HG03469 (cell line): ENCODE data around the gene FAM83E.

Experiments
- ATAC-seq: cut with Tn5 transposase; IDR thresholded peaks from one replicate; pipeline ENCODE4 v1.9.1; 2021; ENCODE audit warnings: mild to moderate bottlenecking, moderate library complexity, moderate number of reproducible peaks; ENCODE audit not compliant: unreplicated experiment

FAM83E gene

GRCh38 chr19:48629297-48629598 lies 14.4 kb upstream of the FAM83E start:
- no peak for ATAC-seq

GRCh38 chr19:48628486-48629296 lies 13.8 kb upstream of the FAM83E start:
- no peak for ATAC-seq

- ATAC-seq: no peak
Measured at GRCh38 chr19:48627865-48628314, 13.0 kb upstream of the FAM83E start.

DNA sequence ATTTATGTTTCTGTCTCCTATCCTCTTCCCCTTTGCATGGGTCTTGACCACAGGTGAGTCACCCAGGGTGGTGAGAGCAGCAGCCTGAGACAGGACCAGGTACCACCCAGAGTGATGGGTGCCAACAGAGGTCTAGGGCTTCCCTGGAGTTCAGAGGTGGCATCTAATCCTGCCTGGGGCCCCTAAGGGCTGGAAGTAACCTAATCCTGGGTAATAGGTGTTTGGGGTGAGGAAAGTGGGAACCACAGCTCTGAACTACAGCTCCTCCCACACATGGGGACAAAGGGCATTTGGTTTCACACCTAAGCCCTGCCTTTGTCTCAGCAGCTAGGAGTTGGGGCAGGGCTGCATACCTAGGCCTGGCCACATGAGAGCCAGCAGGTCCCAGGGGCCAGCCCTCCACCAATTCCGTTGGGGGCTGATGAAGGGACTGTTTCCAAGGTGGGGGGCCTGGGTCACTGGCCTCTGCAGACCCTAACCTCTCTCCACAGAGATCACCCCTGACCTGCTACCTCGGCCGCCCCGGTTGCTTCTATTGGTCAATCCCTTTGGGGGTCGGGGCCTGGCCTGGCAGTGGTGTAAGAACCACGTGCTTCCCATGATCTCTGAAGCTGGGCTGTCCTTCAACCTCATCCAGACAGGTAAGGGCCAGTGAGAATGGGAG lies 12.5 kb upstream of the FAM83E start:
- no peak for ATAC-seq

GRCh38 chr19:48625891-48626327 lies 11.0 kb upstream of the FAM83E start:
- no peak for ATAC-seq

DNA sequence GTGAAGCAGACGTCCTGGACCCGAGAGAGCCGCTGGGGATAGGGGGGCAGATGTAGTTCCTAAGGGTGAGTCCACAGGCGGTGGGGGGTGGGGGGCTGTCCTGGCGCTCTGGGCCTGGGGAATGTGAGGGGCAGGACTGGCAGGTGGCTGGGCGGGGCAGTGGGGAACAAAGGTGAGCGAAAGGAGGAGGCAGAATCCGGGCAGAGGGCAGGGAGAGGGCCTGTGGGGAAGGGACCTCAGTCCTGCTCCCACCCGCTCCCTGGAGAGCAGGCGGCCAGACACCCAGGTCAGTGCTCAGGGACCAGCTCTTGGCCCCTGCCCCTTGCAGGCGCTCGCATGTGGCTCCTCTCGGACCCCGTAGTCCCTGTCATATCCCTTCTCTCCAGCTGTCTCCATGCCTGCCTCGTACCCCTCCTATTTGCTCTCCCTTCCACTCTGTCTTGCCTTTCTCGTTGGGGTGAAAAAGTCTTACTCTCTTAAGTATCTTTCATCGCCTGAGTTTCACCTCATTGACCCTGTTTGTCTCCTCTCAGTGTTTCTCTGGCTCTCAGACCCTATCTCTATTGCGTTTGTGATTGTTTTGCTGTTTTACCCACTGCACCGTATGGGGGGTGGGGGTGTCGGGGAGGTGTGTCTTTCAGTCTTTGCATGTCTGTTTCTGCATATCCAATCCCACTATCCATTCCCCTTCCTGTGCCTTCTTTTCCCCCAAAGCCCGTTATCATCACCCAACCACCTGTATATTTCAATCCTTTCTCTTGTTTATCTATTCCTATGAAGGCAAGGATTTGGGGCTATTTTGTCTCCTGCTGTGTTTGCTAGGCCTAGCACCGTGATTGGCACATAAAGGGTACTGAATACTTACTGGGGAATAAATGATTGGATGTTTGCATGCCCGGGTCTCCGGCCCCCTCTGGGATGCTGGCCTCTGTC lies 10.2 kb upstream of the FAM83E start:
- ATAC-seq: no peak

DNA sequence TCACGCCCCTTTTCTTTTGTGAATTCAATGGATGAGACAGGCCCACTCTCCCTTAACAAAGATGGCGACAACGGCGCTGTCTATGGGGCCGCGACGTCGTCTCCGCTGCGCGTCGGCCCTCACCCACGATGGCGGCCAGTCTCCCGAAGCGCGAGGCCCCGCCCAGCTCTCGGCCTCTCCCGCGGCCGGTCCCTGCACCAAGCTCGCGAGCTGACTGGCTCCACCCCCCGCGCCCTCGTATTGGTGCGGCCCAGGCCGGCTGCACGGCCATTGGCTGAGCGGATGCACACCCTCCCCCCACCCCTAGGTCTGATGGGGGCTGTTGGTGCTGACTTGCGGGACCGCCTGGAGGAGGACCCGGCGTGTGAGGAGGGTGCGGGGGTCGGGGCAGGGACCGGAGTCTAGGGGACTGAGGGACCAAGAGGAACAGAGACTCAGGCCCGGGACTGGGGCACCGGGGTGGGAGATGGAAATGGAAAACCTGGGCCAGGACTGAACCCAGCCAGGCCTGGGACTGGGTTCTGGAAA lies 9.3 kb upstream of the FAM83E start:
- ATAC-seq: peak; percentile 32

DNA sequence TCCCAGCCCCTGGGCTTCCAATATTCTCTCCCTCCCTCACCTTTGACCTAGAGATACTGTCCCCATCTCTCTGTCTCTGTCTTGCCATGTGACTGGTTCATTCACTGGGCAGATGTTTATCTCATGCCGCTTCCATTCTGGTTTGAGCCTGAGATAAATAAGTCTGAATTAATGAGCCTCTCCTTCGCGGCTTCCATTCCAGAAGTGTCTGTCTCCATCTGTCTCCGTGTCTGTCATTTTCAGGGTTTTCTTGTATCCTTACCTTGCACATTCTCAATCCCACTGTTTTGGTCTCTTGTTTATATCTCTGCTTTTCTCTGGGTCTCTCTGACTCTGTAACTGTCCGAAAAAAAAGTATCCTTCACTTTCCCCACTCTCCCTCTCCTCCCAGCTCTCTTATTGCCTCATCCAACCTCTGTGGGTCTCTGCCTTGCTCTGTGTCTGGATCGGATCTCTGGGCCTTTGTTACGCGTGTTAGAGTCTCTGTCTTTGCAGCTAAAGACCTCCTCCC lies 8.7 kb upstream of the FAM83E start:
- no peak for ATAC-seq

DNA sequence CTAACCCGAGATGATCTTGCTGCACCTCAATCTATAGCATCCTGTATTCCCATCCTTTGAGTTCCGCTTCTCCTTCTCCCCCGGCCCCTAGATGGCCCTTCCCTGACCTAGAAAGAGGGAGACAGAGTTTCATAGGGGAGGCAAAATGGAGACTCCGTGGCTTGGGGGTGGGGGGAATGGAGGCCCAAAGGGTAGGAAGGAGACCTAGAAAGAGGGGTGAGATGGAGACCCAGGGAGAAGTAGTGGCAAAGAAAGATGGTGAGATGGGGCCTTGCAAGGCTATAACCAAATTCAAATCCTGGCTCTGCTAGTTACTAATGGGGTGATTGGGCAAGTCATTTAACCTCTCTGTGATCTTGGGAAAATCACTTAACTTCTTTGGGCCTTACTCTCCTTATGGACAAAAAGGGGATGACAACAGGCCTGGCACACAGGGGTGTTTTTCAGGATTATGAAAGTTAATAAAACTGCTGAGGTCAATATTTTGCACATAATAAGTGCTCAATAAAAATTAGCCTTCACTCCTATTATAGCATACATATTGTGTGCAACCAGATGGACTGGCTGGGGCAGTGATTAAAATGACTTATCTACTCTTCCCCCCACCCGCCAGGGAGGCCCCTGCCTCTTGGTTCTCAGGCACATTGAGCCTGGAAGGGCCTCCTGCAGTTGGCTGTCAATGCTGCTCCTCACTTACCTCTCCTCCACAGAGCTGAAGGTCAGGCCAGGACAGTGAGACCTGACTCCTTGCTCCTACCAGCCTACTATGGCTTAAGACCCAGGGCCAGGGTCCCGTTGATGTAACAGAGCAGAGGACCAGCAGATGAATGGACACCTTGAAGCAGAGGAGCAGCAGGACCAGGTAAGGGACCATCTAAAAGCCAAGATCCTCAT lies 5.1 kb upstream of the FAM83E start:
- ATAC-seq: no peak

DNA sequence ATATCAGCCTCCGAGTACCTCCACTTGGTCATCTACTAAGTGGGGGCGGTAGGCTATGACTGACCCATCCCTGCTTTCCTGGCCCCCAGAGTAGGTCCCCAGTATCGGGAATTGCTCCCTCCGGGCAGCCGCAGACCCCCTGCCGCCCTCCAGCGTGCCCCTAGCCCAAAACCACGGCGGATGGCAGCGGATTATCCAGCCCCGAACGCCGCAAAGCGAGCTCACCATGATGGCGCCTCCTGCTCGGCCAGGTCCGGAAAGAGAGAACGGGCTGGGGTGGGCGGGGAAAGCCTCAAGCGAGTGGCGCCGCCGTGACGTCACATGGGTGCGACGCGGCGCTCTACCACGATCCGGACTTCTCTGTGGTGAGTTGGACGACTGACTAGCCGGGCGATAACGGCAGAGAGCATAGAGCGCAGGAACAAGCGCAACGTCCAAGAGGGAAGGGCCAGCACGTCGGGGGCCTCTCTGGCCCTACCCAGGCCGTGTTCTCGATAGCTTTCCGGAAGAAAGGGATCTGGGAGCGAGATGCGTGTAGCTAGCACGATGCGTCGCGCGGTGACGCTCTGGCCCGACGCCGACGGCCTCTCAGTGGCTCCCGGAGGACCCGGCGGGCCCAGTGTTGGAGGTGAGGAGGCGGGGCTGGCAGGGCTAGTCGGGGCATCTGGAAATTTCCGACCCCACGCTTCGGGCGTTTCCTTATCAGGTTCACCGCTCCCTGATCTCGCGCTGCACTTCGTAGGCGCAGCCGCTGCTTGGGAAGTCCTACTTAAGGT lies 4.2 kb upstream of the FAM83E start, which contains the start of the genes RPL18 and SPHK2:
Gene RPL18 (minus strand): TSS at position 263 of the 776 bp plus-strand sequence. CDS start 35 bp downstream, at position 228.
Gene SPHK2 (plus strand): TSS at position 591 of the 776 bp plus-strand sequence. CDS start 1,009 bp downstream, outside the sequence.
- ATAC-seq: peak; percentile 64

- no peak for ATAC-seq
Measured at GRCh38 chr19:48618278-48618915, 3.5 kb upstream of the FAM83E start.

DNA sequence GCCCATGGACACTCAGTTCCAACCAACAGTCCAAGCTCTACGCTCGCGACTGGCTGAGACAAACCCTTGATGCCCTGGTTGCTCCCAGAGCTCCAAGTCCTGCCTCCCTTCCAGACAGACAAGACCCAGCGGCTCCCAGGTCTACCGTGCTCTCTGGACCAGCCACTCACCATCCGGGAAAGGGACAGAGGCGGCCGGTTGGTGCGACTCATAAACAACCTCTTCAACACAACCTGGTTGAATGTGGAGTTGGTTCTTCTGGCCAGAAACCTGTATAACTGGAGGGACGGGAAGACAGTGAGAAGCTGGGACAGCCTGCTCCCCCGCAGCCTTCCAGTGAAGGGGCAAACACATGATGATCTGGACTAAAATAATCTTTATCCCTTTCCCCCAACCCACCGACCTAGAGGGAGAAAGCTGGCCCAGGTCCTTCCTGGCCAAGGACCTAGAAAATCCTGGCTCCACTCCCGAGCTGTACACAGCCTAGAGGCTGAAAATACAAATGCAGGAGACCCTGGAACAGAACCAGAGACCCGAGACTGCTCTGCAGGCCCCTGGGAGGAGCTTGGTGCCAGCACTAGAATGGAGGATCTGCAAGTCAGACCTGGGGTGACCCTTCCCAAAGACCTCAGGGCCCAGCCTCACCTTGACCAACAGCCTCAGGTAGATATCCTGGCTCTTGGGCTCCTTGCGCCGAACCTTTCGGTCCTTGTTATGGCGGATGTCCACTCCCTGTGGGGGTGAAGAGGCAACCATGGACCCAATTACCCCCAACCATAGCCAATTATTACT lies 2.5 kb upstream of the FAM83E start:
- ATAC-seq: no peak

GRCh38 chr19:48616491-48617056 lies 1.7 kb upstream of the FAM83E start:
- ATAC-seq: no peak

DNA sequence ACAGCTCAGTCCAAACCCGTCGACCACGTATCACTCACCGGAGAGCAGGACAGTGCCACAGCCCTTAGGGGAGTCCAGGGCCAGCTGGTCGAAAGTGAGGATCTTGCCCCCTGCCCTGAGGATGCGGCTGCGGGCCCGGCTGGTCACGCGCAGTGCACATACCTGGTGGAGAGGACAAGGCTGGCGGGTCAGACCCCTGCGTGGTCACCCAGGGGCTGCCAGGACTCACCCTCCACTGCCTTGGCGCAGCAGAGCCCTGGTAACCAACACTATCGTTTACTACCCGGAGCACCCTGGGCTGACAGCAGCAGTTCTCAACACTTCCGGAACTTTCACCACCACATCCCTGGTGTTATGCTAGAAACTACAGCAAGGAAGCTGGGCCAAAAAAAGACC lies 1.2 kb upstream of the FAM83E start:
- no peak for ATAC-seq

- no peak for ATAC-seq
Measured at GRCh38 chr19:48615231-48616040, 560 bp upstream of the FAM83E start.

- no peak for ATAC-seq
Measured at GRCh38 chr19:48613852-48614435, 932 bp downstream of the FAM83E start.
